Neural progenitor cell (in vitro differentiated cells): Measurements from ENCODE around the gene P2RX3.

ENCODE experiments used
- CTCF ChIP-seq: fragments of 200-600 bp; sonication (generic); IDR thresholded peaks from 2 replicates; pipeline ENCODE4 v1.5.1; 2017; ENCODE audit warnings: antibody characterized with exemption, mild to moderate bottlenecking
- EZH2 ChIP-seq: fragments of 200-600 bp; sonication (generic); IDR thresholded peaks from 2 replicates; pipeline ENCODE4 v1.6.1; 2017; ENCODE audit warnings: antibody characterized with exemption, mild to moderate bottlenecking, moderate library complexity
- EZH2phosphoT487 ChIP-seq: fragments of 200-600 bp; sonication (generic); IDR thresholded peaks from 2 replicates; pipeline ENCODE4 v1.6.1; 2017; ENCODE audit warnings: antibody characterized with exemption

GRCh38 chr11:57380975-57381374, 42.8 kb downstream of the P2RX3 start, which contains the start of gene PRG3:
- TF ChIP-seq EZH2 (no peak), CTCF (no peak), EZH2phosphoT487 (no peak)
